HL-60/S4 treated with retinoic acid at 250 ng/mL for 4 days and 3 days (cell line): ENCODE data around the gene PLEK2.
"Not testable (repeated sequence)": the region's sequence is repeated elsewhere in the genome, so short reads cannot be mapped to it uniquely, and the experiment has no call there.

Source experiments
- in situ Hi-C: fragments of 300-500 bp; cut with MboI; formaldehyde crosslinking; loops from 2 replicates; pipeline ENCODE4 v1.7.0; 2022; ENCODE audit warnings: low sequenced_read_pairs

The PLEK2 gene

GRCh38 chr14:67365476-67365875 lies 46.5 kb downstream of the PLEK2 start:
- in situ Hi-C loops = no loop called here

- in situ Hi-C loops = no loop called here
These were observed 51.3 kb downstream of the PLEK2 start for GRCh38 chr14:67360470-67361206.

DNA sequence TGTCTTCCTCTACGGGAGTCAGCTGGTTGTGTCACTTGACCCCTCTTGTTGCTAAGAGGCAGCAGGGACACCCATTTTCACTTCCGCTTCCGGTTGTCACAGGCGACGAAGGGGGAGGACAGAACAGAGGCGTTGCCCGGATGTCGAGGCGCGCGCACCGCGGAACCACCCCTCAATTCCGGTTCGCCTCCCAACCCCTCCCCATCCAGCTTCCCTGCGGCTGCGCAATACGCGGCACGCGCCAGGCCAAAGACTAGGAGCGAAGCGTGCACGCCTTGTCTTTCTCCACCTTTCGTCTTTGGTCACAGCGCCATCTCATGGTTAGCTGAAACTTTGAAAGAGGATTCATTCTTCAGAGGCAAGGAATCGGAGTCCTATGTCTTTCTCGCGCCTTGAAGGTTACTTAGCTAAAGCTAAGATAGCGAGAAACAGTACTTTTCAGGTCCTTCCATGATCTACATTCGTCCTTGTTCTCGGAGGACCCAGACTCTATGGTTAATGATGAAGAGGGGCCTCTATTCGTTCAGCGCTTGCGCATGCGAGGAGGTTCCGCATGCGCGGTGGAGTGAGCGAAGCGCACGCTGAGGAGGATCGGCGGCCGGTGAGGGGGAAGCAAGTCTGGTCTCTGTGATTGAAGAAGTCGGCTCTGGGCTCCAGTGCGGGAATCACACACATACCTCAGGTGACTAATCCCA lies 52.0 kb downstream of the PLEK2 start, which contains the start of the genes ATP6V1D and EIF2S1:
TSS of gene ATP6V1D (minus strand) at position 30 of the 695 bp plus-strand sequence. CDS start 106 bp downstream, outside the sequence.
TSS of gene EIF2S1 (plus strand) at position 554 of the 695 bp plus-strand sequence. CDS start 4,440 bp downstream, outside the sequence.
- in situ Hi-C loops = no loop called here

DNA sequence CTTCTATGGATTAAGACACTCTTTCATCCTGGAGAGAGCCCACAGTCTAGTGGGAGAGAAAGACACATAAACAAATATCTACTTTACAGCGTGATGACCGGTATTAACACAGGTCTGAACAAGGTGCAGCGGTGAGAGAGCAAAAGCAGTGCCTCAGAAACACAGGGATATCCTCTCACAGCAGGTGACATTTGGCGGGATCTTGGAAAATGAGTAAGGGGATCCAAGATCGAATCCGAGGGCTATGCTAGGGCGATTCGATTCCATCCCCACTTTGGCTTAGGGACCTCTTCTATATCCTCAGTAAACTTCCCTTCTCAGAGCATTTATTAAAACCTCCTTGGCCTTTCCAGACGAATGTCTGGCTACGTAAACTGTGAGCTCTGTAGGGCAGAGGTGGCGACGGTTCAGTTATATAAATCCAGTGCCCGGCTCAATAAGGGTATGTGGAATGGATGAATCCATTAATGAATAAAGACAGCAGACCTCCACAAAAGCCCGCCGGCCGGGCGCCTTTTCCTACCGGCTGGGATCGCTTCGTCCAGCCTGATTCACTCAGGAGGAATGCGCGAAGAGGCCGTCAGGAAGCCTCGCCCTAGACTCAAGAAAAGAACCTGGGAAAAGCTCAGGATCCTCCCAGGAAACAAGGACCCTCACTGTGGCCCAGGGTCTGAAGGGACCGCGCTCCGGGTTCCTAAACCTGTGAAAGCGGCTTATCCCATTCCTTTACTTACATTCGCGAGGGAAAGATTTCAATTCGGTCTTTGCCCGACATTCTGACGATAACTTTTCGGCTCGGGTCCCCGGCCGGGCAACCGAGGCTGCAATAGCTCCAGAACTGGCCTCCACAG lies 52.8 kb downstream of the PLEK2 start:
- in situ Hi-C loops = no loop called here

GRCh38 chr14:67357969-67358354 lies 54.0 kb downstream of the PLEK2 start:
- in situ Hi-C loops = no loop called here

DNA sequence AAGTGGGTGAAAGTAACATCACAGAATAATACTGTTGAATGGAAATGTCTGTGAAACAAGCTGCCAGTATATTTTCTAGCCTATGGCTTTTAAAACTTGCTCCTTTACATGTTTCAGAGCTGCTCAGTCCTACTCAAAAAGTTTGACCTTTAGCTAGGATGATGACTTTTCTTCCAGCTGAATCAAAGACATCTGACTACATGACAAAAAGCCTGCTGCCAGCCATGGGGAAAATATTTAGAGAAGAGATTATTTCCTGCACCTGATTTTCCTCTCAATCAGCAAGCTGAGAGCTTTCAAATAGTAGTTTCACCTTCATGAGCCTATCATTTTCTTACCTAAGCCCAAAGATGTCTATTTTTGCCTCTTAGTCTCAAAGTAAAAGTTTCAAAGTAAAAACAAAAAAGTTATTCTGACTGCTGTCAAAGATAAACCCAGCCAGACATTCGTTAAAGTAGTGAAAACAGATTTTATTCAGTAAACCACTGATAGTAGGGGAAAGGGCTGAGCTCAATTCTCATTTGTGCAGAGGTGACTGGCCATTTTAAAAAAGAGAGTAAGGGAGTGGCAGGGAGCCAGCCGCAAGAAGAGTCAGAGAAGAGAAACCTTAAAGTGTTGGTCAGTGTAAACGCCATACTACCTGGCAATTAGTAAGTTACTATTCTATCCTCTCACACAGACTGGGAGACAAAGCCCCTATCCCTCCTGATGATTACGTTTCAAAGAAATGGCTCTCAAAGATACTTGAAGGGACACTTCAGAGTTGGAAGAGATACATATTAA lies 54.6 kb downstream of the PLEK2 start:
- in situ Hi-C loops = no loop called here

DNA sequence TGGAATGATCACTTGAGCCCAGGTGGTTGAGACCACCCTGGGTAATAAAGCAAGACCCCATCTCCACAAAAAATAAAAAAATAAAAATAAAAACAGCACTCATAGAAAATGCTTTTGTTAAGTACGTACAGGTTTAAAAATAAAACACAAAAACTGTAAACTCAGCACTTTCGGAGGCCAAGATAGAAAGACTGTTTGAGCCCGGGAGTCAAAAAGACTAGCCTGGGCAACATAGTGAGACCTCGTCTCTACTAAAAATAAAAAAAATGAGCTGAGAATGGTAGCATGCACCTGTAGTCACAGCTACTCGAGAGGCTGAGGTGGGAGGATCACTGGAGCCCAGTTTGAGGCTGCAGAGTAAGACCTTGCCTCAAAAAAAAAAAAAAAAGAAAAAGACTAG lies 59.9 kb downstream of the PLEK2 start:
- in situ Hi-C loops = no loop called here

GRCh38 chr14:67345583-67345982 lies 66.4 kb downstream of the PLEK2 start:
- in situ Hi-C loops = no loop called here

GRCh38 chr14:67343601-67344230 lies 68.2 kb downstream of the PLEK2 start:
- in situ Hi-C loops = no loop called here

- in situ Hi-C loops = not testable (repeated sequence)
These were observed 70.7 kb downstream of the PLEK2 start for GRCh38 chr14:67341231-67341630.
